GM12864 (cell line): ENCODE results near the gene KIF27.
"Not testable (repeated sequence)": the region's sequence is repeated elsewhere in the genome, so short reads cannot be mapped to it uniquely, and the experiment has no call there.

Source experiments
- DNase-seq: peaks from one replicate; pipeline ENCODE4 v3.0.0-alpha.2; 2011; ENCODE audit warnings: low read depth
- H3K4me3 ChIP-seq: 2 replicates; pipeline ENCODE4 v1.5.1; 2011; ENCODE audit warnings: mild to moderate bottlenecking, low read depth, low read length, control low read depth
- TF ChIP-seq, protein P1 (sequence below): IDR thresholded peaks from 2 replicates; pipeline ENCODE4 v1.5.1; 2011; ENCODE audit warnings: low read depth, mild to moderate bottlenecking, moderate library complexity, low read length, control low read depth, inconsistent platforms; ENCODE audit errors: missing control alignments

KIF27 gene

DNA sequence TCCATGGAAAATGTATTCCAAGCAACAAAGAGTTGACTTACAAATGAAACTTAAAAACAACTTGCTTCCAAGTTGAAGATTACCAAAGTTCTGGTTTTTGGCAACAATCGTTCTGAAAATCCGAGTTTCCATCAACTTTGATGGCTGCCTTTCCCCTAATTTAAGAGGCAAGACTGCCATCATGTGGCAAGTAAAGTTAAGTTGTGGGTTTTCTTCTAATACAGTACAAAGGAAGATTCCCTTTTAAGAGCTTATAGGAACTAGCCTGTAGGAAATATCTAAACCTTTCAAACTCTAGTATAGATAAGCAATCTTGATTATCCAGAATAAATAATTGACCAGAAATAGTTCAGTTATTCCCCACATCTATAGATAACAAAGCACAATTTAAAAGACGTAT lies 9.0 kb downstream of the KIF27 start:
- H3K4me3 ChIP-seq, DNase-seq: not testable (repeated sequence)
- TF ChIP-seq, protein P1, sequence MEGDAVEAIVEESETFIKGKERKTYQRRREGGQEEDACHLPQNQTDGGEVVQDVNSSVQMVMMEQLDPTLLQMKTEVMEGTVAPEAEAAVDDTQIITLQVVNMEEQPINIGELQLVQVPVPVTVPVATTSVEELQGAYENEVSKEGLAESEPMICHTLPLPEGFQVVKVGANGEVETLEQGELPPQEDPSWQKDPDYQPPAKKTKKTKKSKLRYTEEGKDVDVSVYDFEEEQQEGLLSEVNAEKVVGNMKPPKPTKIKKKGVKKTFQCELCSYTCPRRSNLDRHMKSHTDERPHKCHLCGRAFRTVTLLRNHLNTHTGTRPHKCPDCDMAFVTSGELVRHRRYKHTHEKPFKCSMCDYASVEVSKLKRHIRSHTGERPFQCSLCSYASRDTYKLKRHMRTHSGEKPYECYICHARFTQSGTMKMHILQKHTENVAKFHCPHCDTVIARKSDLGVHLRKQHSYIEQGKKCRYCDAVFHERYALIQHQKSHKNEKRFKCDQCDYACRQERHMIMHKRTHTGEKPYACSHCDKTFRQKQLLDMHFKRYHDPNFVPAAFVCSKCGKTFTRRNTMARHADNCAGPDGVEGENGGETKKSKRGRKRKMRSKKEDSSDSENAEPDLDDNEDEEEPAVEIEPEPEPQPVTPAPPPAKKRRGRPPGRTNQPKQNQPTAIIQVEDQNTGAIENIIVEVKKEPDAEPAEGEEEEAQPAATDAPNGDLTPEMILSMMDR, result peak; percentile 14

DNA sequence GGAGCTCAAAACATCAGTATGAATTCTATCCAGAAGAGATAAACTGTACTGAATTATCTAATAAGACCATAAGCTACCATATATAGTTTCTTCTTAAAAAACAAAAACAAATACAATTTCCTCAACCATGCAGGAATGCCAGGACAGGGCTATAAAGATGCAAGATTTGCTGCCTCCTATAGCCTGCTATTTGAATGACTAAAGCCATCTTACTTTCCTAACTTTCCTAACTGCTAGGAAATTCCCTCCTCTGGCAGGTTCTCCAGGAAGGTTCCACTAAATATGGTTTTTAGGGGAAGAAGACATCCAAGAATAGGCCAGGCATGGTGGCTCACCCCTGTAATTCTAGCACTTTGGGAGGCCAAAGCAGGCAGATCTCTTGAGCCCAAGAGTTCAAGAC lies 15.1 kb downstream of the KIF27 start:
- no peak for DNase-seq
- TF ChIP-seq, protein P1, result no peak
- H3K4me3 ChIP-seq, result no peak overlapping the region

DNA sequence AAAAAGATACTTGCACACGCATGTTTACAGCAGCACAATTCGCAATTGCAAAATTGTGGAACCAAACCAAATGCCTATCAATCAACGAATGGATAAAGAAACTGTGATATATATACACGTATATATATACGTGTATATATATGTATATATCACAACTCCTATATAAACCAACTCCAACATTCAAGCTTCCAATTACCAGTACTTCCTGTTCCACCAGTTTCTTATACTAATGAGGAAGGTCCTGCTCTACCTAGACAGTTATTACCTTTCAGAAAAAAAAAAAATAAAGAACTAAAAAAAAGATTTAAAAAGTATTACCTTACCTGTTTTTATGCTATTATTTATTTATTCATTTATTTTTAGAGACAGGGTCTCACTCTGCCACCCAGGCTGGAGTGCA lies 20.6 kb downstream of the KIF27 start:
- DNase-seq, H3K4me3 ChIP-seq: not testable (repeated sequence)

DNA sequence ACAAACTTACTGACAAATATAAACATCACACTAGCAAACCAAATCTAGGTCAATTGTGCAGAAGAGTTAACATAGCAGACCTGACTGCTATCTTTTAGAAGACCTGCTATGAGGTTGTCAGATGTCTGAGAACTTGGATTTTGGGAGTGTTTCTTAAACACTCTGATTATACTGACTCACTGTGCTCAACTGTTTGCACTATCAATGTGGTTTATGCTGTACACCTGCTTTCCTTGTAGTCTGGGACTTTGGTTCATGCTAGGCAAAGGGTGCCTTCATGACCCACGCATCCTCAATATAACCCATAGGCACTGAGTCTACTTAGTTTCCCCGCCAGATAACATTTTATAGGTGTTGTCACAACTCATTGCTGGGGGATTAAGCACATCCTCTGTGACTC lies 26.9 kb downstream of the KIF27 start:
- not testable (repeated sequence) for DNase-seq, H3K4me3 ChIP-seq

DNA sequence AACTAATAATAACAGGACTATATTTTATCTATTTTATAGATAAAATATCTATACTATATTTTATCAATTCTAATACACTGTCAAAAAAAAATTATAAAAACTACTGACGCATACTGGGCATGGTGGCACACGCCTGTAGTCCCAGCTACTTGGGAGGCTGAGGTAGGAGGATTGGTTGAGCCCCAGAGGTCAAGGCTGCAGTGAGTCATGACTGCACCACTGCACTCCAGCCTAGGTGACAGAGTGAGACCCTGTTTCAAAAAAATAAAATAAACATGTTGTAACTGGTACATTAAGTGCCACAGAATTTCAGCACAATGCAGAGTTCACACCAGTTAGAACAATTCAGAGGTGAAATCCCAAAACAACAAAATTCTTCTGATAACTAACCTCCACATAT lies 34.7 kb downstream of the KIF27 start:
- H3K4me3 ChIP-seq, DNase-seq: not testable (repeated sequence)

DNA sequence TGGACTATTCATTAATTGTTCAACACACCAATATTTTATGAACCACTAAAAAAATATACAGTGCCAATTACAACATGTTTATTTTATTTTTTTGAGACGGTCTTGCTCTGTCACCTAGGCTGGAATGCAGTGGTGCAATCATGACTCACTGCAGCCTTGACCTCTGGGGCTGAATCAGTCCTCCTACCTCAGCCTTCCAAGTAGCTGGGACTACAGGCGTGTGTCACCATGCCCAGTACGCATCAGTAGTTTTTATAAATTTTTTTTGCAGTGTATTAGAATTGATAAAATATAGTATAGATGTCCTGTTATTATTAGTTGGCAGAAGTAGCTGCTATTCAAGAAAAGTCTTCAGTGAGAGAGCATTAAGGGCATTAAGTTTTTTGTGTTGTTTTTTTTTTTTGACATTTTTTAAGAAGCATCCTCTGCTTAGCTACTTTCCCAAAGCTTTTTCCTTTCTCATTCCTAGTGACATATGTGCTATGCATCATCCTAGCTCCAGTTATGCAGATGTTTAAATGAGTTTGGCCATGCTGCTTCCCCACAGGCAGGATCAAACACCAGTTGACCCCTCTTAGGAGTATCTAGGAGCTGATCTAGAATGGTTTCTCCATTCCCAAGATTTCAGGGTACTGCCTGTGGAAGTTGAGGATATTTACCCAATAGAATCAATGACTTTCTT lies 35.5 kb downstream of the KIF27 start:
- not testable (repeated sequence) for H3K4me3 ChIP-seq, DNase-seq

DNA sequence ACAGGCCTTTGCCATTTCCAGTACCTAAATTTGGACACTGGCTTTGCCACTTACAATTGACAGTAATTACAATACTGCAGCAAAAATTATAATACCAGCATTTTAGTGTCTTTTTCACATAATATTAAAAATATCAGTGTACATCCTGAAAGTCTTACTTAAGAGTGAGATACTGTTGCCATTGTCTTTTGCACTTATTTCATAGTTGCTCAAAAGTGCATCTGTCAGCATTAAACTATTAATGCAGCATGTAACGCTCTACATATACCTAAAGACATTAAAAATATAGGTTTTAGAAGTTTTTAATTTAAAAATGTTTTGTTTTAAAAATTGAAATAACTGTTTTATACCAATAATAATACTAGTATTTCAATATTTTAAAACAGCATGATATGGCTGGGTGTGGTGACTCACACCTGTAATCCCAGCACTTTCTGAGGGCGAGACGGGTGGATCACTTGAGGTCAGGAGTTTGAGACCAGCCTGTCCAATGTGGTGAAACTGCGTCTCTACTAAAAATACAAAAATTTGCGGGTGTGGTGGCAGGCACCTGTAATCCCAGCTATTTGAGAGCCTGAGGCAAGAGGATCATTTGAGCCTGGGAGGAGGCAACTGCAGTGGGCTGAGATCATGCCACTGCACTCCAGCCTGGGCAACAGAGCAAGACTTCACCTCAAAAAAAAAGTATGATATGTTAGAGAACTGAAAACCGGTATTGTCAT lies 39.4 kb downstream of the KIF27 start:
- DNase-seq, H3K4me3 ChIP-seq: not testable (repeated sequence)

DNA sequence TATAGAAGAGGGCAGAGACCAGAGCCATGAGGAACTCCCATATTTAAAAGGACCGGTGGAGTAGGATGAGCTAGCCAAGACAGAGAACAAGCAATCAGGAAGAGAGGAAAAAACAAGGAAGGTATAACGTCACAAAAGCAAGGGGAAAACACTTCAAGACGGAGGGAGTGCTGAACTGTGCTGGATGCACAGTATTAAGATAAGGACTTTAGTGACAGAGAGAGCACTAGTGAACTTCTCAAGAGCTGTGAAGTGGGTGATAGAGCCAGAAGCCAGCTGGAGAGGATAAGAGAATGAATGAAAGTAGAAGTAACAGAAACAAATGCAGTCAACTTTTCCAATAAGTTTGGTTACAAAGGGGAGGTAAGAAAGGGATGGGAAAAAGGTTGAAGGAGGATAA lies 45.7 kb downstream of the KIF27 start:
- DNase-seq, H3K4me3 ChIP-seq: not testable (repeated sequence)

DNA sequence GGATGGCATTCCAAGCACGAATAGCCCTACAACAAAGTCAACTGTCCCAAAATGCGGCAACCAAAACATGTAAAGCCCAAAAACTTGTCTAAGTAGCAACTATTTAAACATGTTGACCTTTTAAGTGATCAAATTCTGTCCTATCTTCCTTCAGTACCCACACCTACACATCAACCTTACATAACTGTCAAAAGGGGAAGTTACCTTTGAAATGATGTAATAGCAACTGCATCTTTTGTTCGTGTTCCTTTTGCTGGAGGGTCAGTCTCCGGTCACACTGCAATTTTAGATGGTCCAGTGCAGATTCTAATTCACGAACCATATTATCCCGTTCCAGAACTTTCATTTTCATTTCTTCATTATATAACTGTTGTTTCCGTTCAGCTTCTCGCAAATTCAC lies 71.3 kb downstream of the KIF27 start:
- DNase-seq, result peak; percentile 4
- not testable (repeated sequence) for H3K4me3 ChIP-seq

DNA sequence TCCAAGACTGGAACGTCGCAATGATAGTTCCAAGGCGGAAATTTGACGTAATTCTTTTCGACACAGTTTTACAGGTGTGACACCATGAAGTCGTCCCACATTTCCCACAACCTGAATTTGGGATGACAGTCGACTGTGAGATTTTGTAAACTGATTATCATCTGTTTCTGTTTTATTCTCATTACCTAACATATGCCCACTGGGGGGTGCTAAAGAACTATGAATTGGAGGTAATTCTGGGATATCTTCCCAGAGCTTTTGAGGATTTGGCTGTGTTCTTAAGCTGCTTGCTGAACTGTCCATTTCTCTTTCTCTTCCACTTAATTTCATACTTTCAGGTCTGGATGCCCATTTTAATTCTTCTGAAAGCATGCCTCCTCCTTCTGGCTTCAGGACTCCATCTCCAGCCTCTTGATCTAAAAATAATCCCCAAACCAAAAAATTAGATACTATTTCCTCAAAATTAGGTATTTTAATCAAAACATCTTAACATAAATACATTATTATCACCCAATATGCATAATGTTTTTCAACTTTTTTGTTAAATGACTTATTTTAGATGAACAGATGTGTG lies 84.1 kb downstream of the KIF27 start:
- H3K4me3 ChIP-seq, DNase-seq: not testable (repeated sequence)
- TF ChIP-seq, protein P1, result peak; percentile 5

DNA sequence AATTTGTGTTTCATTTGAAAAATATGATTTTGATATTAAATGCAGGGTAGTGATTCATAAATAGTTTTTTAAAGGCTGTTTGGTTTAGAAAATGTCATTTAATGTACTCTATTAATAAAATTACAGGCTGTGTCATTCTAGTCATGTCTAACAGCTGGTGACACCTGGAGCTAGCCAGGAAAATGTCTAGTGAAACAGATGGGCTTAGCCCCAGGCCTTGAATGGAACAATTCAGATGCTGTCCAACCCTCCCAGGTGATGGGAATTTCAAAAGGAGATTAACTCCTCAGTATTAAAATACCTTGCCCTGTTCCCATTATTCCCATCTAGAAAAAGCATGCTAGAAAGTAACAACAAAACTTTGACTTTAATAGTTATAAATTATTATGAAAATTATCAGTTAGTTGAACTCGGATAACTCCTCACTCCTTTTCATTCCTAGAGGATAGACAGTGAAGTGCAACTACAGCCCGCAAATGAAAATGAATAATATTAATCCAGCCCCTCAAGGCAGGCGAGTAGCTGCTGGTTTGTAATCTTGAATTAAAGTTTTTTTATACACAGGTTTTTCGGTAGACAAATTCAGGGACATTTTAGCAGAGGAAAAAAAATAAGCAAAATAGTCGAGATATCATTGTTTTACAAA lies 90.7 kb downstream of the KIF27 start:
- not testable (repeated sequence) for H3K4me3 ChIP-seq, DNase-seq

DNA sequence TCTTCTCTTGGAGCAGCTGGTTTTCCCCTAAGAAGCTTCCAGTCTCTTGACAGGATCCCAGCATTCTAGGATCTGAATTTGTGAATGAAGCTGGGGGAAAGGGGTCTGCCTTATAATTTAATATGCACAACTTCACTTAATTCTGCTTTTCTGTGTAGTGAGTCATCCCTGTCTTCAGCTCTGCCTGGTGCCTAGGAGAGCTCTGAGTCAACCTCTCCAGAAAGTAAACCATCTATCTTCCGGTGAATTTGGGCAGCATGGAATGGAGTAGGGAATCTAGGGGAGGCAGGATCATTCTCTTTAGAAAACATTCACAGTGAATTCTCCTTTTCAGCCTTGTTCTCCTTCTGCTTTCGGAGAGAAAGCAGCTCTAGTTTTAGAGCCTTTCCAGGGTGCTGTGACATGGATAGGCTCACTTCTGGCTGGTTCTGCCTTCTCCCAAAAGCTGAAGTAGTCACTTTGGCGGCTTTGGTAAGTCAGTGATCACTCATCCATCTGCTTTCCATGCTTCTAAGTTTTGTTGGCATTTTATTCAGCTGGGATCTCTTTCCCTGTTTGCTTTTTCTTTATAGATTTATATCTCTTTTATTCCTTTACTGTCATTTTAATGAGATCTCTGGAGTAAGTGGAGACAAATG lies 96.1 kb downstream of the KIF27 start:
- DNase-seq, result not testable (repeated sequence)

More for the DNA sequence above, 96.1 kb downstream of the KIF27 start:
- not testable (repeated sequence) for H3K4me3 ChIP-seq
